Measurements from ENCODE around the gene IPO4.

Gene IPO4

GRCh38 chr14:24176599-24176998, 12.0 kb downstream of the IPO4 start:
- DNase-seq (ENCODE audit: low spot score), result no peak

GRCh38 chr14:24172871-24173281, 15.7 kb downstream of the IPO4 start:
- no peak for DNase-seq (ENCODE audit: low spot score)

- no peak for DNase-seq (ENCODE audit: low spot score)
Measured at GRCh38 chr14:24172261-24172860, 16.3 kb downstream of the IPO4 start.

GRCh38 chr14:24171422-24172260, 17.0 kb downstream of the IPO4 start, which contains the start of gene REC8:
TSS of gene REC8 (plus strand) at chr14:24172080. CDS start at chr14:24172553, 473 bp downstream.
- peak; percentile 99 for DNase-seq (ENCODE audit: low spot score)

GRCh38 chr14:24167469-24168114, 21.0 kb downstream of the IPO4 start:
- DNase-seq (ENCODE audit: low spot score), result no peak

- DNase-seq (ENCODE audit: low spot score), result no peak
Measured at GRCh38 chr14:24165785-24166184, 22.8 kb downstream of the IPO4 start.

GRCh38 chr14:24164518-24164991, 24.1 kb downstream of the IPO4 start:
- DNase-seq (ENCODE audit: low spot score), result no peak

GRCh38 chr14:24162093-24162492, 26.5 kb downstream of the IPO4 start:
- DNase-seq (ENCODE audit: low spot score), result no peak

GRCh38 chr14:24160850-24161804, 27.5 kb downstream of the IPO4 start, which contains the start of gene IRF9:
TSS of gene IRF9 (plus strand) at chr14:24161265. CDS start at chr14:24162145, 880 bp downstream.
- DNase-seq (ENCODE audit: low spot score), result peak; percentile 94

GRCh38 chr14:24160499-24160849, 28.1 kb downstream of the IPO4 start:
- DNase-seq (ENCODE audit: low spot score), result no peak

GRCh38 chr14:24159777-24160498, 28.7 kb downstream of the IPO4 start:
- no peak for DNase-seq (ENCODE audit: low spot score)

GRCh38 chr14:24157331-24157730, 31.3 kb downstream of the IPO4 start:
- no peak for DNase-seq (ENCODE audit: low spot score)

- DNase-seq (ENCODE audit: low spot score), result no peak
Measured at GRCh38 chr14:24156840-24157239, 31.8 kb downstream of the IPO4 start.

- DNase-seq (ENCODE audit: low spot score), result no peak
Measured at GRCh38 chr14:24155100-24155499, 33.5 kb downstream of the IPO4 start.

GRCh38 chr14:24151404-24152080, 37.1 kb downstream of the IPO4 start:
- no peak for DNase-seq (ENCODE audit: low spot score)

- no peak for DNase-seq (ENCODE audit: low spot score)
Measured at GRCh38 chr14:24150993-24151392, 37.6 kb downstream of the IPO4 start.

- DNase-seq (ENCODE audit: low spot score), result no peak
Measured at GRCh38 chr14:24150567-24150966, 38.0 kb downstream of the IPO4 start.

- DNase-seq (ENCODE audit: low spot score), result no peak
Measured at GRCh38 chr14:24150061-24150460, 38.6 kb downstream of the IPO4 start.

GRCh38 chr14:24149302-24149969, 39.2 kb downstream of the IPO4 start:
- no peak for DNase-seq (ENCODE audit: low spot score)

Data from SK-N-DZ (cell line).